ENCODE data around the gene FLNB. TPM values are rescaled to one million over a fixed set of nuclear protein-coding genes. Genes with fewer than 3 reads are reported as not detected.

FLNB gene
- total and polyA plus RNA-seq, 2 experiments from 2014 or later: 69.4 to 172 TPM

DNA sequence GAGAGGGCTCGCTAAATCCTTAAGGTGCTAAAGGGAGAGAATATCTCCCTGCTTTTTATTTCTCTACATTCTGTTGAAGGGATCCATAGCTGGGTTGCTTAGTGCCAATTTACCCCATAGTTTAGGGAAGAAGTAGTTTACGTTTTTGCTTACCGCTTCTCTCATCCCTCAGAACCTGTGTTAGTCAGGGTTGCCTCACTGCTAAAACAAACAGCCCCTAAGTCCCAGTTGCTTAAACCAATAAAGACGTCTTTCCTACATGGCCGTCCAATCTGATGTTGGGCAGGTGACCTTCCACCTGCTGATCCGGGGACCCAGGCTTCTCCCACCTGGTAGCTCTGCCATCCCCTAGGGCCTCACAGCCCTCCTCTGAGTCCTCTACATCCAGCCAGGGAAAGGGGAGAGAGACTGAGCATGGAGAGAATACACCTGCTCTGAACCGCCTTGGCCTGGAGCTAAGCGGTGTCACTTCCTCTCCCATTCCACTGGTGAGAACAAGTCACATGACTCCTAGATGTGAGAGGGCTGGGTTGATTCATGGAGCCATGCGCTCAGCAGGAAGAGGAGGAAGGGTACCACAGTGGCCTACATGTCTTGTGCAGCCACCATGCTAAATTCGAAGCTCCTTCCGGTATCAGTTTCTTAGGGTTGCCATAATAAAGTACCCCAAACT, 176.2 kb downstream of the FLNB start:
- Histone ChIP-seq H3K9me3 (ENCODE audit: low read depth) (no peaks in the 10 kb centered on the region), H3K36me3 (replicated peaks; ENCODE audit: insufficient read depth, low read depth) (no peaks in the 10 kb centered on the region), H3K4me2 (no peak overlapping the region), H3K4me1 (ENCODE audit: insufficient read depth) (no peaks in the 10 kb centered on the region), H3K27ac (no peak overlapping the region), H4K20me1 (ENCODE audit: insufficient read depth, poor library complexity, severe bottlenecking) (no peaks in the 10 kb centered on the region), H3K27me3 (no peaks in the 10 kb centered on the region), H3K9me2 (replicated peaks; ENCODE audit: insufficient read depth) (no peaks in the 10 kb centered on the region), H2AFZ (no peak overlapping the region), H3K79me2 (no peaks in the 10 kb centered on the region), H3K4me3 (no peak overlapping the region)
- no peak for TF ChIP-seq EZH2phosphoT487 (IDR thresholded peaks at IDR 0.05; ENCODE audit: low read depth, severe bottlenecking, unreplicated experiment)
- no peak for TF ChIP-seq EZH2 (IDR thresholded peaks at IDR 0.05; ENCODE audit: borderline replicate concordance)
- TF ChIP-seq, protein P1, sequence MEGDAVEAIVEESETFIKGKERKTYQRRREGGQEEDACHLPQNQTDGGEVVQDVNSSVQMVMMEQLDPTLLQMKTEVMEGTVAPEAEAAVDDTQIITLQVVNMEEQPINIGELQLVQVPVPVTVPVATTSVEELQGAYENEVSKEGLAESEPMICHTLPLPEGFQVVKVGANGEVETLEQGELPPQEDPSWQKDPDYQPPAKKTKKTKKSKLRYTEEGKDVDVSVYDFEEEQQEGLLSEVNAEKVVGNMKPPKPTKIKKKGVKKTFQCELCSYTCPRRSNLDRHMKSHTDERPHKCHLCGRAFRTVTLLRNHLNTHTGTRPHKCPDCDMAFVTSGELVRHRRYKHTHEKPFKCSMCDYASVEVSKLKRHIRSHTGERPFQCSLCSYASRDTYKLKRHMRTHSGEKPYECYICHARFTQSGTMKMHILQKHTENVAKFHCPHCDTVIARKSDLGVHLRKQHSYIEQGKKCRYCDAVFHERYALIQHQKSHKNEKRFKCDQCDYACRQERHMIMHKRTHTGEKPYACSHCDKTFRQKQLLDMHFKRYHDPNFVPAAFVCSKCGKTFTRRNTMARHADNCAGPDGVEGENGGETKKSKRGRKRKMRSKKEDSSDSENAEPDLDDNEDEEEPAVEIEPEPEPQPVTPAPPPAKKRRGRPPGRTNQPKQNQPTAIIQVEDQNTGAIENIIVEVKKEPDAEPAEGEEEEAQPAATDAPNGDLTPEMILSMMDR (IDR thresholded peaks at IDR 0.05; ENCODE audit: poor library complexity): no peak
- no peak for DNase-seq (ENCODE audit: low spot score)
- WGBS (ENCODE audit: low lambda C conversion rate, missing lambda C conversion rate): 90% methylated on average over 11 of the region's 11 CpGs

DNA sequence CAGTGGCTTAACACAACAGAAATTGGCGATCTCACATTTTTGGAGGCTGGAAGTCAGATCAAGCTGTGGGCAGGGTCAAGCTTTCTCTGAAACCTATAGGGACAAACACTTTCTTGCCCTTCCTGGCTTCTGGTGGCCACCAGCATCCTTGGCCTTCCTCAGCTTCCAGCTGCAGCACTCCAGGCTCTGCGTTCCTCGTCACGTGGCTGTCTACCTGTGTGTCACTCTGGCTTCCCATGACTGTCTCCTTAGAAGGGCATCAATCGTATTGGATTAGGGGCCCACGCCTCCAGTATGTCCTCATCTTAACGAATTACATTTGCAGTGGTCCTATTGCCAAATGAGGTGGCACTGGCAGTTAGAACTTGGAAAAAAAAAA, 176.7 kb downstream of the FLNB start:
- TF ChIP-seq, protein P1 (IDR thresholded peaks at IDR 0.05; ENCODE audit: poor library complexity): no peak
- TF ChIP-seq EZH2phosphoT487 (IDR thresholded peaks at IDR 0.05; ENCODE audit: low read depth, severe bottlenecking, unreplicated experiment): no peak
- no peak for TF ChIP-seq EZH2 (IDR thresholded peaks at IDR 0.05; ENCODE audit: borderline replicate concordance)
- Histone ChIP-seq H3K4me2 (no peak overlapping the region), H3K79me2 (no peaks in the 10 kb centered on the region), H3K9me2 (replicated peaks; ENCODE audit: insufficient read depth) (no peaks in the 10 kb centered on the region), H4K20me1 (ENCODE audit: insufficient read depth, poor library complexity, severe bottlenecking) (no peaks in the 10 kb centered on the region), H3K4me1 (ENCODE audit: insufficient read depth) (no peaks in the 10 kb centered on the region), H3K36me3 (replicated peaks; ENCODE audit: insufficient read depth, low read depth) (no peaks in the 10 kb centered on the region), H3K4me3 (no peak overlapping the region), H3K9me3 (ENCODE audit: low read depth) (no peaks in the 10 kb centered on the region), H2AFZ (no peak overlapping the region), H3K27me3 (no peaks in the 10 kb centered on the region), H3K27ac (no peak overlapping the region)
- DNase-seq (ENCODE audit: low spot score): no peak
- WGBS (ENCODE audit: low lambda C conversion rate, missing lambda C conversion rate): 95% methylated on average over 7 of the region's 7 CpGs

DNA sequence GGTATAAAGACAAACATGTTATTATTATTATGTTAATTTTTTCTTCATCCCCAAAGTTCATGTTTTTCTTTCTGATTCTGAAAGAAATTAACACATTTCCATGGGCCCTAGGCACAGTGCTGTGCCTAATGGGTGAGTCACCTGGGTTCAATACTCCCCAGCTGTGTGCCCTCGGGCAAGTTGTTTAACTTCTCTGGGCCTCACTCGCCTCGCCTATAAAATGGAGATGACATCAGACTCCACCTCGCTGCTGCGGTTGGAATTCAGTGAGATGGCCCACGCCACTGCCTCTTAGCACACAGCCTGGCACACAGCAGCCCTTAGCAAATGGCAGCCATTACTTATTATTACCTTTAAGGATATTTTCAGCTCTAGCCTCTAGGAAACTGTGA, 179.9 kb downstream of the FLNB start:
- Histone ChIP-seq H3K4me1 (ENCODE audit: insufficient read depth) (no peaks in the 10 kb centered on the region), H3K36me3 (replicated peaks; ENCODE audit: insufficient read depth, low read depth) (no peaks in the 10 kb centered on the region), H4K20me1 (ENCODE audit: insufficient read depth, poor library complexity, severe bottlenecking) (no peaks in the 10 kb centered on the region), H3K9me3 (ENCODE audit: low read depth) (no peaks in the 10 kb centered on the region), H3K9me2 (replicated peaks; ENCODE audit: insufficient read depth) (no peaks in the 10 kb centered on the region), H3K27me3 (no peaks in the 10 kb centered on the region), H3K27ac (no peak overlapping the region), H3K79me2 (no peaks in the 10 kb centered on the region), H2AFZ (no peak overlapping the region), H3K4me3 (no peak overlapping the region), H3K4me2 (no peak overlapping the region)
- WGBS (ENCODE audit: low lambda C conversion rate, missing lambda C conversion rate): 69% methylated on average over 6 of the region's 6 CpGs
- DNase-seq (ENCODE audit: low spot score): no peak
- TF ChIP-seq EZH2 (IDR thresholded peaks at IDR 0.05; ENCODE audit: borderline replicate concordance): no peak
- TF ChIP-seq EZH2phosphoT487 (IDR thresholded peaks at IDR 0.05; ENCODE audit: low read depth, severe bottlenecking, unreplicated experiment): no peak
- TF ChIP-seq, protein P1 (IDR thresholded peaks at IDR 0.05; ENCODE audit: poor library complexity): no peak

All from hepatocyte (in vitro differentiated cells).